CD8-positive, alpha-beta memory T cell (primary cell): Measurements from ENCODE around the gene UNC93B1. TPM values are rescaled to one million over a fixed set of nuclear protein-coding genes. Genes with fewer than 3 reads are reported as not detected.

Experiments
- CTCF ChIA-PET: fragments of 350-600 bp; sonication (Branson Sonifier 250); formaldehyde crosslinking; loops from one replicate; lab custom pipeline; 2021; ENCODE audit warnings: antibody characterized with exemption; lab: Charles Lee
- POLR2A ChIA-PET: fragments of 350-600 bp; sonication (Branson Sonifier 250); formaldehyde crosslinking; loops from one replicate; lab custom pipeline; 2021; ENCODE audit warnings: antibody characterized with exemption; lab: Charles Lee
- DNase-seq, 5 donors: peaks; one replicate each; pipeline versions ENCODE4 v3.0.0 to v3.0.0-alpha.2; 2020 to 2022; ENCODE audit warnings: mixed read lengths in 1 of 5
- H3K27ac ChIP-seq: one replicate; pipeline ENCODE4 v1.7.0; 2013; ENCODE audit warnings: low read depth, mild to moderate bottlenecking, low read length, moderate library complexity
- H3K27me3 ChIP-seq: 2 replicates; pipeline ENCODE4 v1.7.0; 2013; ENCODE audit warnings: low read length, mild to moderate bottlenecking; ENCODE audit not compliant: insufficient read depth, poor library complexity, severe bottlenecking
- H3K36me3 ChIP-seq: 2 replicates; pipeline ENCODE4 v1.7.0; 2013; ENCODE audit warnings: mild to moderate bottlenecking, low read length, moderate library complexity; ENCODE audit not compliant: insufficient read depth
- H3K4me1 ChIP-seq: 2 replicates; pipeline ENCODE4 v1.7.0; 2013; ENCODE audit warnings: mild to moderate bottlenecking, low read length, moderate library complexity; ENCODE audit not compliant: insufficient read depth
- H3K4me3 ChIP-seq: 2 replicates; pipeline ENCODE4 v1.7.0; 2013; ENCODE audit warnings: mild to moderate bottlenecking, low read length
- H3K9me3 ChIP-seq: 2 replicates; pipeline ENCODE4 v1.7.0; 2013; ENCODE audit warnings: mild to moderate bottlenecking, low read length
- H3K27ac Mint-ChIP-seq, 8 donors: one replicate each; pipeline ENCODE4 v1.8.0; 2020 to 2021; ENCODE audit warnings: mixed read lengths in 8 of 8, mild to moderate bottlenecking in 6 of 8, inconsistent platforms in 3 of 8, moderate library complexity in 3 of 8
- H3K27me3 Mint-ChIP-seq, 2 donors: one replicate each; pipeline ENCODE4 v1.8.0; 2020 to 2021; ENCODE audit warnings: mixed read lengths in 2 of 2, mild to moderate bottlenecking in 1 of 2, moderate library complexity in 1 of 2
- H3K36me3 Mint-ChIP-seq, 3 donors: one replicate each; pipeline ENCODE4 v1.8.0; 2020 to 2021; ENCODE audit warnings: mixed read lengths in 3 of 3, inconsistent platforms in 1 of 3, mild to moderate bottlenecking in 1 of 3
- H3K4me1 Mint-ChIP-seq, 3 donors: one replicate each; pipeline ENCODE4 v1.8.0; 2020 to 2021; ENCODE audit warnings: mixed read lengths in 3 of 3, inconsistent platforms in 1 of 3, mild to moderate bottlenecking in 1 of 3
- H3K4me3 Mint-ChIP-seq, 7 donors: one replicate each; pipeline ENCODE4 v1.8.0; 2020 to 2021; ENCODE audit warnings: mixed read lengths in 7 of 7, mild to moderate bottlenecking in 6 of 7, moderate library complexity in 4 of 7, inconsistent platforms in 2 of 7
- H3K9me3 Mint-ChIP-seq, 5 donors: one replicate each; pipeline ENCODE4 v1.8.0; 2020 to 2022; ENCODE audit warnings: mixed read lengths in 5 of 5, mild to moderate bottlenecking in 3 of 5, moderate library complexity in 2 of 5, inconsistent platforms in 1 of 5
- polyA plus RNA-seq: library from polyadenylated mRNA; unstranded; fragments of 300-500 nt; fragmentation: Illumina TruSeq; gene quantifications from one replicate; pipeline ENCODE4 v1.2.3, GENCODE V29; 2021
- total RNA-seq, 2 experiments: library from RNA; stranded (reverse); gene quantifications; one replicate each; pipeline ENCODE4 v1.2.3, GENCODE V29; 2021

UNC93B1 gene
- total and polyA plus RNA-seq, 3 experiments from 2014 or later = 9.8 to 26.5 (median 11.1) TPM

DNA sequence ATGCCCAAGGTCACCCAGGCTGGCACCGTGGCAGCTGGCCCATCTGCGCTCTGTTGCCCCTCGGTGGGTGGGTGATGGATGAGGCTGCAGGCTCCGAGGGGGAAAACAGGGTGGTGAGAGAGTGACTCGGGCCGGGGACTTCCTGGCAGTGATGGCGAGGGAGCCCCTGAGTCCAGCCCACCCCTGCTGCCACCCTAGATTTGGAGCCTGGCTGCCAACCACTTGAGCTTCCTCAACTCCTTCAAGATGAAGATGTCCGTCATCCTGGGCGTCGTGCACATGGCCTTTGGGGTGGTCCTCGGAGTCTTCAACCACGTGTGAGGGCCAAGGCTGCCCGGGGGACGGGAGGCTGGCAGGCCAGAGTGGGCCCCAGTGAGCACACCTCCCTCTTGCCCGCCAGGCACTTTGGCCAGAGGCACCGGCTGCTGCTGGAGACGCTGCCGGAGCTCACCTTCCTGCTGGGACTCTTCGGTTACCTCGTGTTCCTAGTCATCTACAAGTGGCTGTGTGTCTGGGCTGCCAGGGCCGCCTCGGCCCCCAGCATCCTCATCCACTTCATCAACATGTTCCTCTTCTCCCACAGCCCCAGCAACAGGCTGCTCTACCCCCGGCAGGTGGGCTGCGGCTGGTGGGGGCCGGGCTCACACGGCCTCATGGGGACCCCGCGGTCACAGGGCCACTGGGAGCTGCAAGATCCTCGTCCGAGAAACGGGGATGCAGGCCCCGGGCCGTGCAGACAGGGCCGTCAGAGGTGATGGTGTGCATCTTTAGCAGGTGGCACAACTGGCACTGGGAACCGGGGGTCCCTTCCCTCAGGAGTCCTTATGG lies 45.0 kb upstream of the UNC93B1 start:
- ChIA-PET POLR2A (interaction anchor here (0.6 kb wide), 1 partner anchor 466 kb away, joined by 3 read pairs; no protein-coding TSS in a partner anchor), CTCF (no interaction called here)
- no peaks in the 10 kb centered on the region for H3K27me3 Mint-ChIP-seq
- H3K27ac Mint-ChIP-seq = no peak overlapping the region
- Histone ChIP-seq H3K36me3 (peaks cover 4% of the 10 kb centered on the region), H3K4me3 (no peak overlapping the region), H3K9me3 (no peaks in the 10 kb centered on the region), H3K27me3 (no peaks in the 10 kb centered on the region), H3K4me1 (no peaks in the 10 kb centered on the region), H3K27ac (no peak overlapping the region)
- H3K9me3 Mint-ChIP-seq = no peaks in the 10 kb centered on the region
- no peaks in the 10 kb centered on the region for H3K4me1 Mint-ChIP-seq
- peaks cover 0 to 83% (median 0%) of the 10 kb centered on the region in 3 donors for H3K36me3 Mint-ChIP-seq
- no peak for DNase-seq
- no peak overlapping the region for H3K4me3 Mint-ChIP-seq

- Mint-ChIP-seq H3K36me3 (peaks cover 0 to 74% (median 0%) of the 10 kb centered on the region in 3 donors), H3K9me3 (no peaks in the 10 kb centered on the region), H3K4me1 (no peaks in the 10 kb centered on the region), H3K4me3 (no peak overlapping the region), H3K27ac (peak overlapping the region in 3 of 8 donors; percentile 11 to 85 (median 65)), H3K27me3 (no peaks in the 10 kb centered on the region)
- no peak for DNase-seq
- Histone ChIP-seq H3K27me3 (no peaks in the 10 kb centered on the region), H3K27ac (no peak overlapping the region), H3K4me3 (no peak overlapping the region), H3K36me3 (peaks cover 4% of the 10 kb centered on the region), H3K4me1 (no peaks in the 10 kb centered on the region), H3K9me3 (no peaks in the 10 kb centered on the region)
- CTCF ChIA-PET = no interaction called here
- POLR2A ChIA-PET = no interaction called here
These were observed 43.8 kb upstream of the UNC93B1 start for GRCh38 chr11:68047437-68048290.

DNA sequence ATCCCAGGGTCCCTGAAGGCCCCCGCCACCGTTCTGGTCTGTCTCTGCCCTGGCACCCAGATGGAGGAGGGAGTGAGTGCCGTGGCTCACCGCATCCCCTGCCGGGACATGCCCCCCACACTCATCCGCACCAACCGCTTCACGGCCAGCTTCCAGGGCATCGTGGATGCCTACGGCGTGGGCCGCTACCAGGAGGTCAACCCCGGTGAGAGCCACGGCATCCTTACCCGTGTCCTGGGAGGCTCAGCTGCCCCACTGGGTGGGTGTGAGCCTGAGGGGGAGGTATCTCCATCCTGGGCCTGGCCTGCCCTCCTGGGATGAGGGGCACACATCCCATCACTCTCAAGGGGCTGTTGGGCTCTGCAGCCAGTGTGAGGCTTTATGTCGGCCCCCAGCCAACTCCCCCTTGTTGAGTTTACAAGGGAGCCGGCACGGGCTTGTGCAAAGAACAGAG lies 41.0 kb upstream of the UNC93B1 start:
- peak overlapping the region in 1 of 8 donors; percentile 88 for H3K27ac Mint-ChIP-seq
- CTCF ChIA-PET = no interaction called here

GRCh38 chr11:68044145-68044813 lies 40.4 kb upstream of the UNC93B1 start:
- POLR2A ChIA-PET = no interaction called here

More for the DNA sequence above, 41.0 kb upstream of the UNC93B1 start:
- Mint-ChIP-seq H3K9me3 (no peaks in the 10 kb centered on the region), H3K4me3 (no peak overlapping the region), H3K36me3 (peaks cover 0 to 56% (median 0%) of the 10 kb centered on the region in 3 donors), H3K27me3 (no peaks in the 10 kb centered on the region), H3K4me1 (peaks cover 6 to 18% (median 9%) of the 10 kb centered on the region in 3 donors)
- no peak for DNase-seq
- Histone ChIP-seq H3K9me3 (no peaks in the 10 kb centered on the region), H3K36me3 (no peaks in the 10 kb centered on the region), H3K4me1 (peaks cover 17% of the 10 kb centered on the region), H3K4me3 (no peak overlapping the region), H3K27ac (no peak overlapping the region), H3K27me3 (no peaks in the 10 kb centered on the region)
- POLR2A ChIA-PET = no interaction called here

GRCh38 chr11:68043349-68044144 lies 39.6 kb upstream of the UNC93B1 start:
- Mint-ChIP-seq H3K27ac (peak overlapping the region in 1 of 8 donors; percentile 94), H3K4me1 (peaks cover 9 to 23% (median 12%) of the 10 kb centered on the region in 3 donors), H3K9me3 (no peaks in the 10 kb centered on the region), H3K4me3 (peak overlapping the region in 1 of 7 donors; percentile 48), H3K27me3 (no peaks in the 10 kb centered on the region), H3K36me3 (peaks cover 0 to 48% (median 0%) of the 10 kb centered on the region in 3 donors)
- peak in 1 of 5 donors; percentile 39 for DNase-seq
- Histone ChIP-seq H3K9me3 (no peaks in the 10 kb centered on the region), H3K27me3 (no peaks in the 10 kb centered on the region), H3K27ac (peak overlapping the region; percentile 61), H3K4me3 (no peak overlapping the region), H3K36me3 (no peaks in the 10 kb centered on the region), H3K4me1 (peaks cover 23% of the 10 kb centered on the region)
- POLR2A ChIA-PET = no interaction called here
- CTCF ChIA-PET = no interaction called here

More at GRCh38 chr11:68044145-68044813, 40.4 kb upstream of the UNC93B1 start:
- Histone ChIP-seq H3K4me1 (peaks cover 21% of the 10 kb centered on the region), H3K36me3 (no peaks in the 10 kb centered on the region), H3K9me3 (no peaks in the 10 kb centered on the region), H3K27me3 (no peaks in the 10 kb centered on the region), H3K27ac (no peak overlapping the region), H3K4me3 (no peak overlapping the region)
- no peaks in the 10 kb centered on the region for H3K27me3 Mint-ChIP-seq
- CTCF ChIA-PET = no interaction called here
- H3K27ac Mint-ChIP-seq = no peak overlapping the region
- H3K4me1 Mint-ChIP-seq = peaks cover 9 to 23% (median 12%) of the 10 kb centered on the region in 3 donors
- peaks cover 0 to 56% (median 0%) of the 10 kb centered on the region in 3 donors for H3K36me3 Mint-ChIP-seq
- no peak overlapping the region for H3K4me3 Mint-ChIP-seq
- no peak for DNase-seq
- H3K9me3 Mint-ChIP-seq = no peaks in the 10 kb centered on the region

GRCh38 chr11:68043029-68043348 lies 39.1 kb upstream of the UNC93B1 start:
- Histone ChIP-seq H3K4me1 (peaks cover 29% of the 10 kb centered on the region), H3K4me3 (no peak overlapping the region), H3K27me3 (no peaks in the 10 kb centered on the region), H3K36me3 (no peaks in the 10 kb centered on the region), H3K9me3 (no peaks in the 10 kb centered on the region), H3K27ac (peak overlapping the region; percentile 61)
- Mint-ChIP-seq H3K4me3 (no peak overlapping the region), H3K4me1 (peaks cover 9 to 23% (median 12%) of the 10 kb centered on the region in 3 donors), H3K27me3 (no peaks in the 10 kb centered on the region), H3K36me3 (peaks cover 0 to 43% (median 0%) of the 10 kb centered on the region in 3 donors), H3K9me3 (no peaks in the 10 kb centered on the region), H3K27ac (no peak overlapping the region)
- POLR2A ChIA-PET = no interaction called here
- peak in 1 of 5 donors; percentile 41 for DNase-seq
- CTCF ChIA-PET = no interaction called here
